ENCODE data around the gene TUBGCP5.
"Not testable (repeated sequence)": the region's sequence is repeated elsewhere in the genome, so short reads cannot be mapped to it uniquely, and the experiment has no call there.

The TUBGCP5 gene

DNA sequence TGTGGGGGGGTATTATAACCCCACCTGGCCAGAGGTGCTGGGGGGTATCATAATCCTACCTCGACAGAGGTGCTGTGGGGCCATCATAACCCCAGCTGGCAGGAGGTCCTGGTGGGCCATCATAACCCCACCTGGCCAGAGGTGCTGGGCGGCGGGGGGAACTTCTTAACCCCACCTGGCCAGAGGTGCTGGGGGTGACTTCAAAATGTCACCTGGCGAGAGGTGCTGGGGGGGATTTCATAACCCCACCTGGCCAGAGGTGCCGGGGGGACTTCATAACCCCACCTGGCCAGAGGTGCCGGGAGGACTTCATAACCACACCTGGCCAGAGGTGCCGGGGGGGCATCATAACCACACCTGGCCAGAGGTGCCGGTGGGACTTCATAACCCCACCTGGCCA, 2.4 kb upstream of the TUBGCP5 start:
- DNase-seq (ENCODE audit: low read depth in 2 of 2) = not testable (repeated sequence)

- DNase-seq (ENCODE audit: low read depth in 2 of 2) = no peak
These were observed 530 bp upstream of the TUBGCP5 start for GRCh38 chr15:23039917-23040281.

DNA sequence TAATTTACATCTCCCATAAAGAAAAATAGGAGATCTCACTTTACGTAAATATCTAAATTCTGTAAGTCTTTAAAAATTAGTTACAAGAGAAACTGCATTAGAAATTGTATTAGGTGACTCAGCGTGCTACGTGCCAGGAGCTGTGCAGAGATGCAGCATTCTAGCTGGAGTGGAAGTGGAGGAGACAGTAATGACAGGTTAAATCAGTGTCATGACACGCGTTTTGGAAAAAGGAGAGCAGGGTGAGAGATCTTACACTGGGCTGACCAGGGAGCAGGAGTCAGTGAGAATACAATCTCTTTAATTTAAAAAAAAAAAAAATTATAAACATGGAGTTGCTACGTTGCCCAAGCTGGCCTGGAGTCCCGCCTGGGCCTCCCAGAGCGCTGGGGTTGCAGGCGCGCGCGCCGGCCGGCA, 635 bp downstream of the TUBGCP5 start:
- DNase-seq (ENCODE audit: low read depth in 2 of 2) = no peak

DNA sequence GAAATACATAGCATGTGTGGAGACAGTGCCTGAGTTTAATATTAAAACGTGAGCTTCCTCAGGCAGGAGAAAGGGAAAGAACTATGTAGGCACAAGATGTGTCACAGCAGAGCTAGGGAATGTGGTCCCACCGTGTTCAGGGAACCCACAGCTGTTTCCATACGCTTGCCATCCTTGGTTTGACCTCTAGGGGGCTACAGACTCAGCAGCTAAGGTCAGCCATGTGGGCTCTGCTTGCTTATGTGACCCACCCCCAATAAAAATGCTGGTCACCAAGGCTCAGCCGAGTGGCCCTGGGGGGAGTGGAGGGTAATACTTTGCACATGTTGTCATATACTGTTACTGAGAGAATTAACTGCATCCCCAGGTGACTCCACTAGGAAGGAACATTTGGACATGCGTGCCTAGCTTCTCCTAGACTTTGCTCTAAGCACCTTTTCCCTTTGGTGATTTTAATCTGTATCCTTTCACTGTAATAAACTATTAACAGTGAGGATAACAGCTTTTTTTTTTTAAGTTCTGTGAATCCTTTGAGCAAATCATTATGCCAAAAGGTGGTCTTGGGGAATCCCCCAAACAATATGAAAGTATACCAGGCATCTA, 3.3 kb downstream of the TUBGCP5 start:
- DNase-seq (ENCODE audit: low read depth in 2 of 2) = peak; percentile 24 to 33

DNA sequence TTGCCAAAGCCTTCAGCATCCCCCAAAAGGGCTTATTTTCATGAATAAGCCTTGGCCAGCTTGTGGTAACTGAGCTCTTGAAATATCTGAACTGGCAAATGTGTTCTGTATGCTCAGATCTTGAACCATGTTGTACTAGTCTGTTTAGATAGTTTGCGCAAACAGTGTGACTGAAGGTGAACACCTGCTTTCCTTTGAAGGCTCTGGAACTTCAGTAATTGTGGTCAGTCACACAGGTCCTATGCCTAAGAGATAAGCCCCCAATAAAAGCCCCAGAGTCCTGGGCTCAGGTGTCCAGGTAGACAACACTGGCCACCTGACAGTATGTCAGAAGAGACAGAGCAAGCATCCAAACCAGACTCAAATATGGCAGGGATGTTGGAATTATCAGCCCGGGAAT, 5.4 kb downstream of the TUBGCP5 start:
- no peak for DNase-seq (ENCODE audit: low read depth in 2 of 2)

DNA sequence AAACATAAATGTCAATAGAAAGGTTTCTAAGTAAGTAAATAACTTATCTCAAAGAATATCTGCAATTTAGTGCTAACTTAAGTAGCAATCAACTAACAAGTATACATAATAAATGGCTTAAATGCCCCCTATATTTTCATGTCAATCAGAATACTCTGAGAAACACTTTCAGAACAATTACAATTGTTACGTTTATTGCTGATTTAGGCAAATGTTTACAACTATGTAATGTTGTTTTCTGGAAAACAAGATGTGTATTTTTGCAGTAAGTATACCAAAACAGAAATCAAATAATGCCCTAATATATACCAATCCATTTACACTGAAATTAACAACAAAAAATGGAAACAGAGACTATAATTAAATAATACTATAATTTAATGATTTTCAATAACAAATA, 13.2 kb downstream of the TUBGCP5 start:
- DNase-seq (ENCODE audit: low read depth in 2 of 2) = no peak

- no peak for DNase-seq (ENCODE audit: low read depth in 2 of 2)
These were observed 17.2 kb downstream of the TUBGCP5 start for GRCh38 chr15:23022156-23022555.

DNA sequence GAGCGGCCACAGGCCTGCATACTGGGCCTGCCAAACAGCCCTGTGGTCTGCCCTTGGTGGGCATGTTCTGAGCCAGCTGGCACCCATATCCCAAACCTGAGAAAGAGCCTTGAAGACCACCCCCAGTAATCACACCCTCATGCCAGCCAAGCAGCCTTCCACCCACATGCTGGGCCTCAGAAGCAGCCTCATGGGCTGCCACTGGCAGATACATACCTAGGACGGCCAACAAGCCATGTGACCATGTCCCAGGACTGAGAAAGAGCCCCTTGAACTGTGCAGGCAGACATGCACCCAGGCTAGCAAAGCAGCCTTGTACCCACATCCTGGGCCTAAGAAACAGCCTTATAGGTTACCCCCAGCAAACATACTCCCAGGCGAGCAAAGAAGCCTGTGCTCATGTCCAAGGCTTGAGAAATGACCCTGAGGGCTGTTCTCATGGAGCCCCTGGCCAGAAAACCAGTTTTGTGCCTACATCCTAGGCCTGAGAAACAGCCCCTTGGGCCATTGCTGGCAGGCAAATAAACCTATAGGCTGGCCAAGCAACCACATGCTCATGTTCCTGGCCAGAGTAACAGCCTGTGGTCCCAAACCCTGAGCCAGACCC, 24.9 kb downstream of the TUBGCP5 start:
- no peak for DNase-seq (ENCODE audit: low read depth in 2 of 2)

- DNase-seq (ENCODE audit: low read depth in 2 of 2) = no peak
These were observed 25.7 kb downstream of the TUBGCP5 start for GRCh38 chr15:23013681-23014080.

DNA sequence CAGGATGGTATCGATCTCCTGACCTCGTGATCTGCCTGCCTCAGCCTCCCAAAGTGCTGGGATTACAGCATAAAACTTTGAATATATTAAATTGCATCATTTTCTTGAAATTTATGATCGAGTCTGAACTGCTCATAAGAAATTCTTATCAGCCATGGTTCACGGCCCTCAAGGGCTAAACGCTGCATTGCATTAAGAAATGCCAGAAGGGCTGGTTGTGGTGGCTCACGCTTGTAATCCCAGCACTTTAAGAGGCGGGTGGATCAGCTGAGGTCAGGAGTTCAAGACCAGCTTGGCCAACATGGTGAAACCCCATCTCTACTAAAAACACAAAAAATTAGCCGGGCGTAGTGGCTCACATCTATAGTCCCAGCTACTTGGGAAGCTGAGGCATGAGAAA, 26.8 kb downstream of the TUBGCP5 start:
- DNase-seq (ENCODE audit: low read depth in 2 of 2) = not testable (repeated sequence)

- DNase-seq (ENCODE audit: low read depth in 2 of 2) = no peak
These were observed 35.6 kb downstream of the TUBGCP5 start for GRCh38 chr15:23003736-23004135.

DNA sequence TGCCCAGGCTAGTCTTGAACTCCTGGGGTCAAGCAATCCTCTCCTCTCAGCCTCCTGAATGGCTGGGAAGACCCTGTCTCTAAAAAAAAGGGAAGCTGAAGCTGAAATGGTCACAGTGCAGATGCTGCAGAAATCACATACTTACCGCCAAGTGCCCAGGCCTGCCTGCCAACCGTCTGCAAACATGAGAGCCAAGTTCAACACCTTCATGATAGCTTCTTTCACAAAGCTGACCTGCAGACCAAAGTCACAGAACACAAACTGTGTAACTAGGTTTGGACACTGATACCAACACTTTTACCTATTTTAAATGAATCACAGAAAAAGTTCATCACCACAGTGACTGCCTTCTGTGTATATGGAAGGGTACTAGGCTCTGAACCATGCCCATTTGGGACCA, 36.4 kb downstream of the TUBGCP5 start:
- DNase-seq (ENCODE audit: low read depth in 2 of 2) = no peak

GRCh38 chr15:22995795-22996194, 43.6 kb downstream of the TUBGCP5 start:
- DNase-seq (ENCODE audit: low read depth in 2 of 2) = no peak

DNA sequence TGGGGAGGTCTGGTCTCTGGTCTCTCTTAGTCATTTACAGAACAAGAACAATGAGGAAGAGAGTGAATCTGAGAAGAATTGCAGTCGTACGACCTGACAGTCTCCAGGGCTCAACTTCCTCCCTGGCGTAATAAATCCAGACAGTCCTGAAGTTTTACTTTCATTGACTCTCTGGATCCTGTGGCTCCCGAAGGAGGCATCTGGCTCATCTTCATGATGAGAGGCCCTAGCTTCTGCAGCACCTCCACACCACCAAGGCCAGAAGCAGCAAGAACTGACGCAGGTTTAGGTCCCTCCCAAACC, 47.4 kb downstream of the TUBGCP5 start:
- DNase-seq (ENCODE audit: low read depth in 2 of 2) = no peak

DNA sequence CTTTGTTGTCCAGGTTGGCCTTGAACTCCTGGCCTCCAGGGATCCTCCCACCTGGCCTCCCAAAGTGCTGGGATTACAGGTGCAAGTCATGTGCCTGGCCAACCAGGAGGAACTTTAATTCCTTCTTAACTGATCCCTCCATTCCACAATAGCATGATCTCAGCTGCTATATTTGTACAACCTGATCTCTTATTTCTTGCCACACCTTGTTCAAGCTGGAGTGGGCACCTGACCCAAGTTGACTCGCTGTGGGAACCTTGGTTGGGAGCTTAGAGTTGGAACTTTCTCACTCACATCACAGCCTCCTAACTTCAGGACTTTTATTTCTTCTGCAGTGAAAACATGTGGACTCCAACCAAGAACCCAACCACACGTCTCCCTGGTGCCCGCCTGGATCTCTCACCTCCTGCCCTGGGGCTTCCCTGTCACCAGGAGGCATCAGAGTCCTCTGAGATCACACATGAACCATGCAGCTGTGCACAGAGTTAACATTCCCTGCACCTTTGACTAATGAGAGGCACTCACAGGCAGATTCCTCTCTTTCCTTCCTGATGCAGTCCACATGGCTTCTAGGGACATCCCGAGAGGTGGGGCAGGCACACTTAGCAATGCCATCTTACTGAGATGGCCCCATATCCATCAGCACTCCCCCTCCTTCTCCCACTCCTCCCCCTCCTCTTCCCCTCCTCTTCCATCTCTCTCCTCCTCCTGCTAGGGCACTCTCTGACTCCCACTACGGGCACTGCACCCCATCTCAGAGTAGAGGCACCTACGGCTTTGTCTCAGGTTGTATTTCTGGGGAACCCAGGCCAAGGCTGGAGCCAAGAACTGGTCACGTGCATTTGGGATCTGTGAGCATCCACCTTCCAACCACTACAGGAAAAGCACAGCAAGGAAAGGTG, 49.5 kb downstream of the TUBGCP5 start:
- no peak for DNase-seq (ENCODE audit: low read depth in 2 of 2)

DNA sequence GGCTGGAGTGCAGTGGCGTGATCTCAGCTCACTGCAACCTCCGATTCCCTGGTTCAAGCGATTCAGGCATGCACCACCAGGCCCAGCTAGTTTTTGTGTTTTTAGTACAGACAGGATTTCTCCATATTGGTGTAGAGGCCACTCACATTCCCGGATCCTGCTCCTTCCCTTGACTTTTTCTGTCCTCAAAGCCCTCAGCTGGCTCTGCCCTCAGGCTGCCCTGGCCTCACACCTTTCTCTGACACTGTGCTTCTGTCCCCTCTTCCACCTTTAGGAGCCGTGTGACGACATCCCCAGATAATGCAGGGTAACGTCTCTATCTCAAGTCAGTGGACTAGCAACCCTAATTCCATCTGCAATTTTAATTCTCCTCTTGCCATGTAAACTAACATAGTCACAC, 50.6 kb downstream of the TUBGCP5 start:
- no peak for DNase-seq (ENCODE audit: low read depth in 2 of 2)

- not testable (repeated sequence) for DNase-seq (ENCODE audit: low read depth in 2 of 2)
These were observed 57.4 kb downstream of the TUBGCP5 start for GRCh38 chr15:22981931-22982330.

DNA sequence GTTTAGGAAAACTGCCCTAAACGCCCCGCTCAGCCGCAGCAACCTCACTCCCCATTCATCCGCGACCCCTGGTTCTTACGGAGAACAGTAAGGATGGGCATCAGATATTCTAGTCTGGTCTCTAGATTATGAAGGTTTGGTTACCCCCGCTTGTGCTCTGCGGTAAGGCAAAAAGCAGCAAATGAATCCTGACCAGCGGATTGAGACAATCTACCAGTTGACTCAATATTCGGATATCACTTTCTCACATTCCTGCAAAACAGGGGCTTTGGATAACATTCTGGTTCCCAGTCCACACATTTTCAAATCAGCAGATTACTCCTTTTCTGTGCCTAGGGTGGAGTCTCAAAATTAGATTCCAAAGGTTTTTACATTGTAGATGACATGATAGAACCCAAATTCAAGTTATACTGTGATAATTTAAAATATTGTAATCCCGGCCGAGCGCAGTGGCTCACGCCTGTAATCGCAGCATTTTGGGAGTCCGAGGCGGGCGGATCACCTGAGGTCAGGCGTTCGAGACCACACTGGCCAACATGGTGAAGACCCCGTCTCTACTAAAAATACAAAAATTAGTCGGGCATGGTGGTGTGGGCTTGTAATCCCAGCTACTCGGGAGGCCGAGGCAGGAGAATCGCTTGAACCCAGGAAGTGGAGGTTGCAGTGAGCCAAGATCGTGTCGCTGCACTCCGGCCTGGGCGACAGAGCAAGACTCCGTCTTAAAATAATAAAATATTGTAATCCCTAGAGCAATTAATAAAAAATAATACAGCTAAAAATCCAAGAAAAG, 58.1 kb downstream of the TUBGCP5 start:
- no peak for DNase-seq (ENCODE audit: low read depth in 2 of 2)

- DNase-seq (ENCODE audit: low read depth in 2 of 2) = peak in 1 of 2 donors; percentile 30
These were observed 58.9 kb downstream of the TUBGCP5 start, which contains the start of gene CYFIP1 for GRCh38 chr15:22980189-22981050. Gene CYFIP1, minus strand, starts transcription at chr15:22980368. Its CDS starts 33,083 bp downstream, at chr15:22947285.

DNA sequence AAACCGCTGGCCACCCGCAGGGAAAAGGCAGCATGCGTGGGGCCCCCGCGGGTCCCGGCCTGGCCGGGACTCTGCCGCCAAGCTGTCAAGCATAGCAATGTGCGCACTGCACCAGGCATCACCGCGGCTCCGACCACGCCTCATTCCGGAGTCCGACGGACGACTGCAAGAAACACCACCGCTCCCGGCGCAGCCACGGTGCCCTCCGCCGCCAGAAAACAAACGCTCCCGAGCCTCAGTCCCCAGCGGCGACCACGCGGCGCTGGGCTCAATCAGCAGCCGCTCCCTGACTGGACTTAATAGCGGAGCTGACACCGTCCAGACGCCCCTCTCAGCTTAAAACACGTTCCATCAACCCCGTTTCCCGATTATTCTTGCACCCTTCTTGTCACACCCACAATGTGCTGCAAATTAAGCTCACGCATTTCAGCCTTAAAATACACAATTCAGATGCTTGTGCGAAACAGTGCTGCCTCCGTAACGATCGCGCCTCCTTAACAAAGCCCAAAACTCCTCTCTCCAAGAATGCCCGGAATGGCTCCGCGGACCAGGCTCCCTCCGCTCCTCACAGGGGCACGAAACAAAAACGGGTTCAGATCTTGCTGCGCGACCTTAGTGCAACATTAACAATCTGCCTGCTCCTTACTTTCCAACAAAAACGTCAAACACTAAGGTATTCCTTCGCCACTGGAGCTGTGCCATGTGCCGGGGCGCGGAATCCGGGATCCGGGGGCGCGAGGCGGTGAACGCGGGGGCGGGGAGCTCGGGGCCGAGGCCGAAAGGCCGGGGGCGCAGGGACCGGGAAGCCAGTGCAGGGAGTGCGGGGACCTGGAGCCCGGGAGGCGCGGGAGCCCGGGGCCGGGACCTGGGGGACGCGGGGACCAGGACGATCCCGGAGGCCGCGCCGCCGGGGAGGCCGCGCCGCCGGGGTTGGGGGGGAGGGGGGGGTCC, 59.9 kb downstream of the TUBGCP5 start:
- peak in 1 of 2 donors; percentile 16 for DNase-seq (ENCODE audit: low read depth in 2 of 2)
